ENCODE results near the gene PDE3A. TPM values are rescaled to one million over a fixed set of nuclear protein-coding genes. Genes with fewer than 3 reads are reported as not detected.
A peak's percentile ranks its signal among the peaks of the same experiment; 100 is the strongest.

PDE3A gene
- total RNA-seq, 2 donors from 2014 or later: 80.7 to 127 TPM

- H3K36me3 ChIP-seq: no peaks in the 10 kb centered on the region
- no peak for DNase-seq (ENCODE audit: low spot score)
- TF ChIP-seq, protein P1, sequence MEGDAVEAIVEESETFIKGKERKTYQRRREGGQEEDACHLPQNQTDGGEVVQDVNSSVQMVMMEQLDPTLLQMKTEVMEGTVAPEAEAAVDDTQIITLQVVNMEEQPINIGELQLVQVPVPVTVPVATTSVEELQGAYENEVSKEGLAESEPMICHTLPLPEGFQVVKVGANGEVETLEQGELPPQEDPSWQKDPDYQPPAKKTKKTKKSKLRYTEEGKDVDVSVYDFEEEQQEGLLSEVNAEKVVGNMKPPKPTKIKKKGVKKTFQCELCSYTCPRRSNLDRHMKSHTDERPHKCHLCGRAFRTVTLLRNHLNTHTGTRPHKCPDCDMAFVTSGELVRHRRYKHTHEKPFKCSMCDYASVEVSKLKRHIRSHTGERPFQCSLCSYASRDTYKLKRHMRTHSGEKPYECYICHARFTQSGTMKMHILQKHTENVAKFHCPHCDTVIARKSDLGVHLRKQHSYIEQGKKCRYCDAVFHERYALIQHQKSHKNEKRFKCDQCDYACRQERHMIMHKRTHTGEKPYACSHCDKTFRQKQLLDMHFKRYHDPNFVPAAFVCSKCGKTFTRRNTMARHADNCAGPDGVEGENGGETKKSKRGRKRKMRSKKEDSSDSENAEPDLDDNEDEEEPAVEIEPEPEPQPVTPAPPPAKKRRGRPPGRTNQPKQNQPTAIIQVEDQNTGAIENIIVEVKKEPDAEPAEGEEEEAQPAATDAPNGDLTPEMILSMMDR (IDR thresholded peaks at IDR 0.05): no peak
- H3K4me1 ChIP-seq: peaks cover 0 to 32% of the 10 kb centered on the region in 2 donors
- H3K27me3 ChIP-seq: no peaks in the 10 kb centered on the region
- no peak overlapping the region for H3K4me3 ChIP-seq
- no peak overlapping the region for H3K27ac ChIP-seq
- no peaks in the 10 kb centered on the region for H3K9me3 ChIP-seq
Measured at GRCh38 chr12:20476551-20476950, 108.2 kb downstream of the PDE3A start.

GRCh38 chr12:20477255-20477654 lies 108.9 kb downstream of the PDE3A start:
- Histone ChIP-seq H3K9me3 (no peaks in the 10 kb centered on the region), H3K36me3 (no peaks in the 10 kb centered on the region), H3K27me3 (no peaks in the 10 kb centered on the region), H3K4me3 (no peak overlapping the region), H3K27ac (peak overlapping the region in 1 of 2 donors; percentile 19), H3K4me1 (peaks cover 0 to 28% of the 10 kb centered on the region in 2 donors)
- TF ChIP-seq, protein P1 (IDR thresholded peaks at IDR 0.05): no peak
- DNase-seq (ENCODE audit: low spot score): no peak

DNA sequence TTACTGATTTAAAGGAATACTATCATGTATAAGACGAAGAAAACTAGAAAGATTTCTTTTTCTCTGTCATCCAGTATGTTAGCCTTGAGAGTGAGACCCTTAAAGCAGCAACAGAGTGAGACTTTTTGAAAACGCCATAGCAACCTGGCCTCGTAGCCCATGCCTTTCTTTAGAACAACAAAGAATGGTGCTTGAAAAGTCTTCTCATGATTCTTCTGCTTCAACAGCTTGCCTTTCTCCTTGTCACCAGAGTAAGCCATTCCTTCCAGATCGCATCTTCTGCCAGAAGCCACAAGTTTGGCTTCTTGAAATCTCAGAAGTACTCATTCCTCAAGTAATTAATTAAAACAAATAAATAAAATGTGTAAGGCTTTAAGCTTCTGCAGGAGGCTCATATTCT lies 109.3 kb downstream of the PDE3A start:
- Histone ChIP-seq H3K27ac (peak overlapping the region in 1 of 2 donors; percentile 19), H3K4me1 (peaks cover 0 to 23% of the 10 kb centered on the region in 2 donors), H3K36me3 (no peaks in the 10 kb centered on the region), H3K4me3 (no peak overlapping the region), H3K9me3 (no peaks in the 10 kb centered on the region), H3K27me3 (no peaks in the 10 kb centered on the region)
- TF ChIP-seq, protein P1 (IDR thresholded peaks at IDR 0.05): no peak
- DNase-seq (ENCODE audit: low spot score): no peak

- peaks cover 0 to 6% of the 10 kb centered on the region in 2 donors for H3K4me1 ChIP-seq
- TF ChIP-seq, protein P1 (IDR thresholded peaks at IDR 0.05): no peak
Measured at GRCh38 chr12:20482491-20483054, 114.2 kb downstream of the PDE3A start.

GRCh38 chr12:20483776-20484175 lies 115.4 kb downstream of the PDE3A start:
- Histone ChIP-seq H3K27ac (no peak overlapping the region), H3K9me3 (no peaks in the 10 kb centered on the region), H3K4me3 (no peak overlapping the region), H3K4me1 (peaks cover 0 to 7% of the 10 kb centered on the region in 2 donors), H3K27me3 (no peaks in the 10 kb centered on the region), H3K36me3 (peaks cover 4% of the 10 kb centered on the region)
- TF ChIP-seq, protein P1 (IDR thresholded peaks at IDR 0.05): no peak
- DNase-seq (ENCODE audit: low spot score): no peak

More at GRCh38 chr12:20482491-20483054, 114.2 kb downstream of the PDE3A start:
- Histone ChIP-seq H3K4me3 (no peak overlapping the region), H3K9me3 (no peaks in the 10 kb centered on the region), H3K27ac (no peak overlapping the region), H3K36me3 (peaks cover 4% of the 10 kb centered on the region), H3K27me3 (no peaks in the 10 kb centered on the region)
- DNase-seq (ENCODE audit: low spot score): no peak

GRCh38 chr12:20486233-20486632 lies 117.9 kb downstream of the PDE3A start:
- Histone ChIP-seq H3K9me3 (no peaks in the 10 kb centered on the region), H3K4me1 (peaks cover 0 to 21% of the 10 kb centered on the region in 2 donors), H3K4me3 (no peak overlapping the region), H3K36me3 (peaks cover 4% of the 10 kb centered on the region), H3K27me3 (no peaks in the 10 kb centered on the region), H3K27ac (peak overlapping the region; percentile 41 to 51)
- no peak for DNase-seq (ENCODE audit: low spot score)
- TF ChIP-seq, protein P1 (IDR thresholded peaks at IDR 0.05): peak in 1 of 2 donors; percentile 11
